Neuronal stem cell (in vitro differentiated cells): ENCODE measurements around the gene FOXP1.

Experiments used
- DNase-seq: peaks from one replicate; pipeline ENCODE4 v3.0.0-alpha.2; 2013; ENCODE audit warnings: low spot score
- H2AFZ ChIP-seq: one replicate; pipeline ENCODE4 v1.6.1; 2013; ENCODE audit warnings: mild to moderate bottlenecking, low read length, inconsistent platforms
- H2AK5ac ChIP-seq: 2 replicates; pipeline ENCODE4 v1.6.1; 2013; ENCODE audit warnings: low read depth, mild to moderate bottlenecking, inconsistent platforms, low read length, moderate library complexity, mixed read lengths
- H2BK120ac ChIP-seq: 2 replicates; pipeline ENCODE4 v1.6.1; 2013; ENCODE audit warnings: low read depth, mild to moderate bottlenecking, inconsistent platforms, low read length, moderate library complexity, mixed read lengths
- H2BK12ac ChIP-seq: one replicate; pipeline ENCODE4 v1.6.1; 2013; ENCODE audit warnings: low read length, inconsistent platforms
- H2BK15ac ChIP-seq: 2 replicates; pipeline ENCODE4 v1.6.1; 2013; ENCODE audit warnings: mild to moderate bottlenecking, low read length, inconsistent platforms, mixed read lengths
- H2BK5ac ChIP-seq: one replicate; pipeline ENCODE4 v1.6.1; 2013; ENCODE audit warnings: inconsistent platforms, mild to moderate bottlenecking, low read length, moderate library complexity
- H3K14ac ChIP-seq: one replicate; pipeline ENCODE4 v1.6.1; 2013; ENCODE audit warnings: low read length, inconsistent platforms
- H3K18ac ChIP-seq: 2 replicates; pipeline ENCODE4 v1.6.1; 2013; ENCODE audit warnings: low read length, inconsistent platforms
- H3K23ac ChIP-seq: 2 replicates; pipeline ENCODE4 v1.6.1; 2013; ENCODE audit warnings: low read depth, mild to moderate bottlenecking, mixed read lengths, low read length, inconsistent platforms; ENCODE audit not compliant: poor library complexity
- H3K27ac ChIP-seq: replicated peaks from 3 replicates; pipeline ENCODE4 v1.5.1; 2013; ENCODE audit warnings: low read length, inconsistent platforms
- H3K27me3 ChIP-seq, 3 experiments: 2 replicates each; pipeline ENCODE4 v1.6.1; 2013; ENCODE audit warnings: low read length in 3 of 3, mild to moderate bottlenecking in 2 of 3, inconsistent platforms in 1 of 3, low read depth in 1 of 3, mixed read lengths in 1 of 3, moderate library complexity in 1 of 3; ENCODE audit not compliant: control insufficient read depth in 3 of 3, insufficient read depth in 3 of 3
- H3K36me3 ChIP-seq, 2 donors: replicated peaks in 1 of 2; 2 replicates each; pipeline ENCODE4 v1.6.1; 2013; ENCODE audit warnings: low read length in 2 of 2; ENCODE audit not compliant: control insufficient read depth in 2 of 2, insufficient read depth in 2 of 2
- H3K4ac ChIP-seq: 2 replicates; pipeline ENCODE4 v1.6.1; 2013; ENCODE audit warnings: inconsistent platforms, mild to moderate bottlenecking, low read length, moderate library complexity
- H3K4me1 ChIP-seq, 2 donors: 1 replicate in 1 of 2; 2 replicates in 1 of 2; pipeline ENCODE4 v1.6.1; 2013; ENCODE audit warnings: low read length in 2 of 2, low read depth in 1 of 2; ENCODE audit not compliant: control insufficient read depth in 2 of 2, insufficient read depth in 1 of 2
- H3K4me2 ChIP-seq: one replicate; pipeline ENCODE4 v1.6.1; 2013; ENCODE audit warnings: mild to moderate bottlenecking, low read length, inconsistent platforms; ENCODE audit not compliant: insufficient read depth, poor library complexity, severe bottlenecking
- H3K4me3 ChIP-seq, 2 donors: 2 replicates each; pipeline ENCODE4 v1.5.1; 2013; ENCODE audit warnings: low read length in 2 of 2, mild to moderate bottlenecking in 2 of 2, inconsistent platforms in 1 of 2, moderate library complexity in 1 of 2
- H3K79me1 ChIP-seq: one replicate; pipeline ENCODE4 v1.6.1; 2013; ENCODE audit warnings: low read depth, mild to moderate bottlenecking, inconsistent platforms, low read length, moderate library complexity
- H3K9ac ChIP-seq: one replicate; pipeline ENCODE4 v1.6.1; 2013; ENCODE audit warnings: mild to moderate bottlenecking, low read depth, low read length, inconsistent platforms; ENCODE audit not compliant: poor library complexity
- H3K9me3 ChIP-seq, 2 donors: replicated peaks in 1 of 2; 2 replicates each; pipeline versions ENCODE3 to v1.6.1; 2013; ENCODE audit warnings: low read length in 2 of 2, mild to moderate bottlenecking in 2 of 2, inconsistent platforms in 1 of 2, low read depth in 1 of 2, mixed read lengths in 1 of 2, moderate library complexity in 1 of 2; ENCODE audit not compliant: control insufficient read depth in 2 of 2, insufficient read depth in 1 of 2
- H4K8ac ChIP-seq: one replicate; pipeline ENCODE4 v1.6.1; 2013; ENCODE audit warnings: low read depth, mild to moderate bottlenecking, inconsistent platforms, low read length, moderate library complexity
- H4K91ac ChIP-seq: one replicate; pipeline ENCODE4 v1.6.1; 2013; ENCODE audit warnings: low read length, low read depth, mild to moderate bottlenecking, inconsistent platforms; ENCODE audit not compliant: poor library complexity
- WGBS, 2 donors: extraction: QIAGEN DNeasy Blood & Tissue Kit; methylation state at CpG; one replicate each; pipeline ENCODE4 v1.1.7; 2013; ENCODE audit warnings: missing lambda C conversion rate in 2 of 2, mixed read lengths in 1 of 2; ENCODE audit not compliant: insufficient read length in 2 of 2, insufficient replicate concordance in 1 of 2; ENCODE audit errors: extremely low coverage in 2 of 2; 5-methylcytosine and 5-hydroxymethylcytosine counted together

FOXP1 gene

GRCh38 chr3:71591101-71591500 lies 7.6 kb upstream of the FOXP1 start:
- H3K4me3 ChIP-seq = no peak overlapping the region
- H3K14ac ChIP-seq = no peak overlapping the region
- no peak overlapping the region for H3K9ac ChIP-seq
- no peak overlapping the region for H3K23ac ChIP-seq
- H3K4me1 ChIP-seq = no peaks in the 10 kb centered on the region
- H2AFZ ChIP-seq = no peak overlapping the region
- H3K27me3 ChIP-seq = no peaks in the 10 kb centered on the region
- no peak overlapping the region for H2BK12ac ChIP-seq
- no peak overlapping the region for H3K4me2 ChIP-seq
- H4K91ac ChIP-seq = no peak overlapping the region
- H3K79me1 ChIP-seq = no peaks in the 10 kb centered on the region
- no peak for DNase-seq
- no peak overlapping the region for H2AK5ac ChIP-seq
- no peak overlapping the region for H4K8ac ChIP-seq
- H3K27ac ChIP-seq = no peak overlapping the region
- H3K9me3 ChIP-seq = peaks cover 2 to 4% of the 10 kb centered on the region in 2 donors
- no peak overlapping the region for H3K4ac ChIP-seq
- no CpG with 5 or more reads among the region's 2 CpGs for whole genome bisulfite sequencing, 2 donors
- no peak overlapping the region for H2BK120ac ChIP-seq
- H2BK15ac ChIP-seq = no peak overlapping the region
- no peak overlapping the region for H2BK5ac ChIP-seq
- H3K18ac ChIP-seq = no peak overlapping the region
- no peaks in the 10 kb centered on the region for H3K36me3 ChIP-seq

GRCh38 chr3:71589132-71589531 lies 5.6 kb upstream of the FOXP1 start:
- Histone ChIP-seq H2BK15ac (no peak overlapping the region), H3K27ac (no peak overlapping the region), H3K4me2 (no peak overlapping the region), H3K79me1 (no peaks in the 10 kb centered on the region), H2AK5ac (no peak overlapping the region), H3K14ac (no peak overlapping the region), H2BK120ac (no peak overlapping the region), H3K9ac (no peak overlapping the region), H3K4ac (no peak overlapping the region), H3K4me1 (peaks cover 0 to 9% of the 10 kb centered on the region in 2 donors), H4K8ac (no peak overlapping the region), H2BK5ac (no peak overlapping the region), H3K23ac (no peak overlapping the region), H3K27me3 (no peaks in the 10 kb centered on the region), H3K18ac (no peak overlapping the region), H2BK12ac (no peak overlapping the region), H3K4me3 (no peak overlapping the region), H4K91ac (no peak overlapping the region), H3K36me3 (no peaks in the 10 kb centered on the region), H3K9me3 (peaks cover 2 to 4% of the 10 kb centered on the region in 2 donors), H2AFZ (no peak overlapping the region)
- DNase-seq = no peak
- WGBS, 2 donors = no CpG with 5 or more reads among the region's 2 CpGs

GRCh38 chr3:71587958-71588357 lies 4.4 kb upstream of the FOXP1 start:
- Histone ChIP-seq H3K36me3 (no peaks in the 10 kb centered on the region), H3K4me1 (peaks cover 0 to 9% of the 10 kb centered on the region in 2 donors), H3K79me1 (peaks cover 3% of the 10 kb centered on the region), H2BK120ac (no peak overlapping the region), H3K4me2 (no peak overlapping the region), H3K9me3 (peaks cover 2 to 4% of the 10 kb centered on the region in 2 donors), H2BK15ac (no peak overlapping the region), H3K4ac (no peak overlapping the region), H2AFZ (no peak overlapping the region), H2BK12ac (no peak overlapping the region), H2AK5ac (no peak overlapping the region), H3K4me3 (no peak overlapping the region), H3K27ac (no peak overlapping the region), H3K18ac (no peak overlapping the region), H4K8ac (no peak overlapping the region), H2BK5ac (no peak overlapping the region), H4K91ac (no peak overlapping the region), H3K14ac (no peak overlapping the region), H3K9ac (no peak overlapping the region), H3K23ac (no peak overlapping the region), H3K27me3 (no peaks in the 10 kb centered on the region)
- WGBS, 2 donors = no CpG with 5 or more reads among the region's 3 CpGs
- no peak for DNase-seq

- Histone ChIP-seq H3K14ac (no peak overlapping the region), H3K27me3 (no peaks in the 10 kb centered on the region), H3K23ac (no peak overlapping the region), H3K18ac (no peak overlapping the region), H2BK5ac (no peak overlapping the region), H4K91ac (no peak overlapping the region), H3K4me2 (no peak overlapping the region), H3K79me1 (peaks cover 11% of the 10 kb centered on the region), H3K4me1 (peaks cover 0 to 9% of the 10 kb centered on the region in 2 donors), H2BK15ac (no peak overlapping the region), H3K9me3 (peaks cover 2 to 4% of the 10 kb centered on the region in 2 donors), H3K4ac (no peak overlapping the region), H2AK5ac (no peak overlapping the region), H2BK120ac (no peak overlapping the region), H3K4me3 (no peak overlapping the region), H2AFZ (no peak overlapping the region), H3K27ac (no peak overlapping the region), H3K9ac (no peak overlapping the region), H2BK12ac (no peak overlapping the region), H4K8ac (no peak overlapping the region), H3K36me3 (no peaks in the 10 kb centered on the region)
- no CpG with 5 or more reads among the region's 5 CpGs for WGBS, 2 donors
- no peak for DNase-seq
Observed at GRCh38 chr3:71586810-71587242, 3.3 kb upstream of the FOXP1 start.
